HCT116 (cell line): ENCODE measurements around the gene OTULIN. TPM values are rescaled to one million over a fixed set of nuclear protein-coding genes. Genes with fewer than 3 reads are reported as not detected.

ENCODE experiments used
- ATAC-seq: fragments of 200-7000 bp; cut with Tn5 transposase; 2 replicates; pipeline ENCODE4 v1.9.1; 2020; ENCODE audit warnings: mild to moderate bottlenecking, moderate library complexity
- BruUV-seq: library from RNA; stranded (reverse); fragments of 400-500 nt; replicated peaks from 2 replicates; lab custom pipeline; 2021; lab: Mats Ljungman, UMichigan
- CTCF ChIA-PET: fragments of 300-600 bp; sonication (Branson Sonifier 250); formaldehyde crosslinking; loops from one replicate; lab custom pipeline; 2021; ENCODE audit warnings: antibody characterized with exemption; lab: Charles Lee
- POLR2A ChIA-PET: fragments of 300-600, 350-600 bp; sonication (Branson Sonifier 250); formaldehyde crosslinking; loops from one replicate; lab custom pipeline; 2021; ENCODE audit warnings: antibody characterized with exemption; lab: Charles Lee
- RAD21 ChIA-PET, 2 experiments: fragments of 300-600 bp; sonication (Branson Sonifier 250); formaldehyde crosslinking; loops; one replicate each; lab custom pipeline; 2023; ENCODE audit warnings: low total read pairs in 2 of 2; ENCODE audit not compliant: uncharacterized antibody in 2 of 2, unreplicated experiment in 2 of 2, low non-redundant PET in 1 of 2; lab: Charles Lee
- DNase-seq: peaks from one replicate; pipeline ENCODE4 v3.0.0-alpha.2; 2010; ENCODE audit warnings: low read depth, low spot score
- H2AFZ ChIP-seq: fragments of 200-600 bp; shearing (Covaris generic), sonication (generic); 2 replicates; pipeline ENCODE4 v1.6.1; 2017; ENCODE audit warnings: low read depth, mixed run types, mixed read lengths, antibody characterized with exemption, low read length; ENCODE audit not compliant: poor library complexity, severe bottlenecking
- H3K27ac ChIP-seq: 2 replicates; pipeline ENCODE4 v1.5.1; 2012; ENCODE audit warnings: low read depth, low read length
- H3K27me3 ChIP-seq: fragments of 200-600 bp; sonication (generic); 2 replicates; pipeline ENCODE4 v1.6.1; 2016; ENCODE audit warnings: mixed run types, low read length, mixed read lengths; ENCODE audit not compliant: insufficient read depth
- H3K36me3 ChIP-seq, 2 experiments: fragments of 200-500 bp in 1 of 2; fragments of 200-600 bp in 1 of 2; sonication (Bioruptor generic) in 1 of 2; sonication (generic) in 1 of 2; 2 replicates each; pipeline versions ENCODE4 v1.5.1 to v1.6.1; 2014 to 2016; ENCODE audit warnings: low read length in 2 of 2, inconsistent platforms in 1 of 2, mixed read lengths in 1 of 2, mixed run types in 1 of 2; ENCODE audit not compliant: insufficient read depth in 2 of 2, control insufficient read depth in 1 of 2
- H3K4me1 ChIP-seq, 2 experiments: fragments of 200-600 bp in 1 of 2; sonication (generic) in 1 of 2; 2 replicates each; pipeline versions ENCODE4 v1.5.1 to v1.6.1; 2012 to 2017; ENCODE audit warnings: low read length in 2 of 2, inconsistent platforms in 1 of 2, mild to moderate bottlenecking in 1 of 2, mixed read lengths in 1 of 2, mixed run types in 1 of 2, moderate library complexity in 1 of 2; ENCODE audit not compliant: insufficient read depth in 2 of 2, control insufficient read depth in 1 of 2
- H3K4me2 ChIP-seq: fragments of 200-600 bp; sonication (generic); 2 replicates; pipeline ENCODE4 v1.6.1; 2017; ENCODE audit warnings: mixed run types, low read length, mixed read lengths
- H3K4me3 ChIP-seq, 2 experiments: fragments of 200-600 bp in 1 of 2; sonication (generic) in 1 of 2; replicated peaks in 1 of 2; 2 replicates each; pipeline ENCODE4 v1.5.1; 2011 to 2016; ENCODE audit warnings: low read length in 2 of 2, control low read depth in 1 of 2, low read depth in 1 of 2, mild to moderate bottlenecking in 1 of 2, mixed read lengths in 1 of 2, mixed run types in 1 of 2
- H3K79me2 ChIP-seq: fragments of 200-600 bp; sonication (generic); 2 replicates; pipeline ENCODE4 v1.6.1; 2017; ENCODE audit warnings: mild to moderate bottlenecking, mixed run types, low read length, moderate library complexity, mixed read lengths; ENCODE audit not compliant: insufficient read depth
- H3K9ac ChIP-seq: fragments of 200-600 bp; sonication (generic); 2 replicates; pipeline ENCODE4 v1.6.1; 2016; ENCODE audit warnings: low read length, mixed read lengths
- H3K9me2 ChIP-seq: fragments of 200-600 bp; sonication (generic), shearing (Covaris generic); 2 replicates; pipeline ENCODE4 v1.6.1; 2017; ENCODE audit warnings: mixed run types, mild to moderate bottlenecking, moderate library complexity; ENCODE audit not compliant: insufficient read depth
- H3K9me3 ChIP-seq, 2 experiments: fragments of 200-500 bp in 1 of 2; fragments of 200-600 bp in 1 of 2; sonication (Bioruptor generic) in 1 of 2; sonication (generic) in 1 of 2; 2 replicates each; pipeline ENCODE4 v1.6.1; 2014 to 2017; ENCODE audit warnings: low read length in 2 of 2, mixed read lengths in 2 of 2, inconsistent platforms in 1 of 2, low read depth in 1 of 2, mild to moderate bottlenecking in 1 of 2, mixed run types in 1 of 2, moderate library complexity in 1 of 2; ENCODE audit not compliant: control insufficient read depth in 1 of 2, insufficient read depth in 1 of 2
- H4K20me1 ChIP-seq: fragments of 200-600 bp; sonication (generic), shearing (Covaris generic); 2 replicates; pipeline ENCODE4 v1.6.1; 2017; ENCODE audit warnings: mixed run types, mild to moderate bottlenecking, moderate library complexity; ENCODE audit not compliant: insufficient read depth
- CEBPB ChIP-seq: IDR thresholded peaks from 2 replicates; pipeline ENCODE4 v1.6.1; 2012; ENCODE audit warnings: low read depth
- ELF1 ChIP-seq: IDR thresholded peaks from 2 replicates; pipeline ENCODE4 v1.6.1; 2012; ENCODE audit warnings: low read depth, borderline replicate concordance
- EZH2 ChIP-seq: fragments of 200-600 bp; sonication (generic); IDR thresholded peaks from 2 replicates; pipeline ENCODE4 v1.6.1; 2017; ENCODE audit warnings: antibody characterized with exemption, mixed run types
- EZH2phosphoT487 ChIP-seq: fragments of 200-600 bp; IDR thresholded peaks from 2 replicates; pipeline ENCODE4 v1.6.1; 2018; ENCODE audit warnings: antibody characterized with exemption, borderline replicate concordance
- JUND ChIP-seq: IDR thresholded peaks from 2 replicates; pipeline ENCODE4 v1.6.1; 2012
- YY1 ChIP-seq: IDR thresholded peaks from 2 replicates; pipeline ENCODE4 v1.6.1; 2011; ENCODE audit warnings: low read length, low read depth, moderate library complexity, mild to moderate bottlenecking; ENCODE audit not compliant: insufficient replicate concordance; ENCODE audit errors: extremely low read depth
- ZFX ChIP-seq: fragments of 450-650 bp; IDR thresholded peaks from 2 replicates; pipeline ENCODE4 v1.6.1; 2017
- ZNF274 ChIP-seq: fragments of 200-500 bp; sonication (Bioruptor generic); IDR thresholded peaks from 2 replicates; pipeline ENCODE4 v1.6.1; 2014; ENCODE audit warnings: mild to moderate bottlenecking, low read depth, low read length, inconsistent platforms
- intact Hi-C: fragments of 100-400 bp; cut with micrococcal nuclease; formaldehyde crosslinking; loops from 2 replicates; pipeline ENCODE4 v1.10.0; 2022
- total RNA-seq: library from RNA; stranded (reverse); gene quantifications from one replicate; pipeline ENCODE4 v1.2.1, GENCODE V29; 2021; ENCODE audit not compliant: unreplicated experiment
- TF ChIP-seq, protein P1 (sequence below), 3 experiments: fragments of 200-600 bp in 1 of 3; sonication (generic) in 1 of 3; IDR thresholded peaks in 2 of 3; conservative IDR thresholded peaks in 1 of 3; 2 replicates each; pipeline ENCODE4 v1.5.1; 2012 to 2017; ENCODE audit warnings: low read depth in 2 of 3, low read length in 2 of 3, antibody characterized with exemption in 1 of 3, borderline replicate concordance in 1 of 3, control low read depth in 1 of 3, mild to moderate bottlenecking in 1 of 3, mixed read lengths in 1 of 3, mixed run types in 1 of 3, moderate library complexity in 1 of 3; ENCODE audit not compliant: insufficient read depth in 1 of 3
- TF ChIP-seq, protein P2 (sequence below): IDR thresholded peaks from 2 replicates; pipeline ENCODE4 v1.6.1; 2011; ENCODE audit warnings: mild to moderate bottlenecking, low read length, moderate library complexity; ENCODE audit not compliant: insufficient replicate concordance; ENCODE audit errors: extremely low read depth
- TF ChIP-seq, protein P3 (sequence below): IDR thresholded peaks from 2 replicates; pipeline ENCODE4 v1.6.1; 2012; ENCODE audit warnings: low read depth

The OTULIN gene
- total RNA-seq, 1 experiment from 2014 or later, result 25.7 TPM

DNA sequence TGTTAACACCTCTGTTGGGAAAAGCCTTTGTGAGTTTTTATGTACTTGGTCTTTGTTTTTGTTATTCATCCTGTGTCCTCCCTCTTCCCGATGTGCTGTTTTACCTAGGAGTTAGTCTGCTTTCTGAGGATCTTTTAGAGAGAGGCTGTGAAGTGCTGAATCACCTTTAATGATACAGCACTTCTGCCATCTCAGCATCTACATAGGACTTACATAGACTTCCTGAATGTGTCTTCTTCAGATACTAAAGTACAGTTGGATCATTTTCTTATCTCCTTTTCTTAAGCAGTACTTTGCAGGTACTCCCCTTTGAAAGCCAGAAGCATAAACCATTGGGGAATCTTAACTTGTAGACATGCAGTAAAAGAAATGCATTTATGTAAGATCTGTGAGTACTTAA lies 31.5 kb downstream of the OTULIN start:
- ChIA-PET CTCF (no interaction called here), POLR2A (no interaction called here), RAD21 (no interaction called here)
- Histone ChIP-seq H4K20me1 (no peaks in the 10 kb centered on the region), H3K9me2 (no peaks in the 10 kb centered on the region), H3K27ac (no peak overlapping the region), H3K9me3 (no peaks in the 10 kb centered on the region), H2AFZ (no peak overlapping the region), H3K36me3 (peaks cover 10 to 26% of the 10 kb centered on the region in 2 experiments; a peak in 3 of 4 replicates), H3K4me2 (no peak overlapping the region), H3K4me1 (no peaks in the 10 kb centered on the region), H3K79me2 (no peaks in the 10 kb centered on the region), H3K9ac (no peak overlapping the region), H3K27me3 (no peaks in the 10 kb centered on the region), H3K4me3 (no peak overlapping the region)
- BruUV-seq, result no TSS peak
- no peak for ATAC-seq
- intact Hi-C loops, result no loop called here
- no peak for TF ChIP-seq CEBPB
- TF ChIP-seq, protein P1, sequence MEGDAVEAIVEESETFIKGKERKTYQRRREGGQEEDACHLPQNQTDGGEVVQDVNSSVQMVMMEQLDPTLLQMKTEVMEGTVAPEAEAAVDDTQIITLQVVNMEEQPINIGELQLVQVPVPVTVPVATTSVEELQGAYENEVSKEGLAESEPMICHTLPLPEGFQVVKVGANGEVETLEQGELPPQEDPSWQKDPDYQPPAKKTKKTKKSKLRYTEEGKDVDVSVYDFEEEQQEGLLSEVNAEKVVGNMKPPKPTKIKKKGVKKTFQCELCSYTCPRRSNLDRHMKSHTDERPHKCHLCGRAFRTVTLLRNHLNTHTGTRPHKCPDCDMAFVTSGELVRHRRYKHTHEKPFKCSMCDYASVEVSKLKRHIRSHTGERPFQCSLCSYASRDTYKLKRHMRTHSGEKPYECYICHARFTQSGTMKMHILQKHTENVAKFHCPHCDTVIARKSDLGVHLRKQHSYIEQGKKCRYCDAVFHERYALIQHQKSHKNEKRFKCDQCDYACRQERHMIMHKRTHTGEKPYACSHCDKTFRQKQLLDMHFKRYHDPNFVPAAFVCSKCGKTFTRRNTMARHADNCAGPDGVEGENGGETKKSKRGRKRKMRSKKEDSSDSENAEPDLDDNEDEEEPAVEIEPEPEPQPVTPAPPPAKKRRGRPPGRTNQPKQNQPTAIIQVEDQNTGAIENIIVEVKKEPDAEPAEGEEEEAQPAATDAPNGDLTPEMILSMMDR (IDR thresholded peaks at IDR 0.05 in 2 of 3, conservative IDR thresholded peaks at IDR 0.05 in 1 of 3; ENCODE audit: borderline replicate concordance in 1 of 3, insufficient read depth in 1 of 3, low read depth in 2 of 3, low read length in 2 of 3), result no peak
- TF ChIP-seq ZFX, result no peak
- TF ChIP-seq, protein P2, sequence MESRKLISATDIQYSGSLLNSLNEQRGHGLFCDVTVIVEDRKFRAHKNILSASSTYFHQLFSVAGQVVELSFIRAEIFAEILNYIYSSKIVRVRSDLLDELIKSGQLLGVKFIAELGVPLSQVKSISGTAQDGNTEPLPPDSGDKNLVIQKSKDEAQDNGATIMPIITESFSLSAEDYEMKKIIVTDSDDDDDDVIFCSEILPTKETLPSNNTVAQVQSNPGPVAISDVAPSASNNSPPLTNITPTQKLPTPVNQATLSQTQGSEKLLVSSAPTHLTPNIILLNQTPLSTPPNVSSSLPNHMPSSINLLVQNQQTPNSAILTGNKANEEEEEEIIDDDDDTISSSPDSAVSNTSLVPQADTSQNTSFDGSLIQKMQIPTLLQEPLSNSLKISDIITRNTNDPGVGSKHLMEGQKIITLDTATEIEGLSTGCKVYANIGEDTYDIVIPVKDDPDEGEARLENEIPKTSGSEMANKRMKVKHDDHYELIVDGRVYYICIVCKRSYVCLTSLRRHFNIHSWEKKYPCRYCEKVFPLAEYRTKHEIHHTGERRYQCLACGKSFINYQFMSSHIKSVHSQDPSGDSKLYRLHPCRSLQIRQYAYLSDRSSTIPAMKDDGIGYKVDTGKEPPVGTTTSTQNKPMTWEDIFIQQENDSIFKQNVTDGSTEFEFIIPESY, result no peak
- TF ChIP-seq EZH2phosphoT487, result no peak
- no peak for TF ChIP-seq EZH2
- no peak for TF ChIP-seq JUND
- TF ChIP-seq ZNF274, result no peak
- TF ChIP-seq, protein P3, sequence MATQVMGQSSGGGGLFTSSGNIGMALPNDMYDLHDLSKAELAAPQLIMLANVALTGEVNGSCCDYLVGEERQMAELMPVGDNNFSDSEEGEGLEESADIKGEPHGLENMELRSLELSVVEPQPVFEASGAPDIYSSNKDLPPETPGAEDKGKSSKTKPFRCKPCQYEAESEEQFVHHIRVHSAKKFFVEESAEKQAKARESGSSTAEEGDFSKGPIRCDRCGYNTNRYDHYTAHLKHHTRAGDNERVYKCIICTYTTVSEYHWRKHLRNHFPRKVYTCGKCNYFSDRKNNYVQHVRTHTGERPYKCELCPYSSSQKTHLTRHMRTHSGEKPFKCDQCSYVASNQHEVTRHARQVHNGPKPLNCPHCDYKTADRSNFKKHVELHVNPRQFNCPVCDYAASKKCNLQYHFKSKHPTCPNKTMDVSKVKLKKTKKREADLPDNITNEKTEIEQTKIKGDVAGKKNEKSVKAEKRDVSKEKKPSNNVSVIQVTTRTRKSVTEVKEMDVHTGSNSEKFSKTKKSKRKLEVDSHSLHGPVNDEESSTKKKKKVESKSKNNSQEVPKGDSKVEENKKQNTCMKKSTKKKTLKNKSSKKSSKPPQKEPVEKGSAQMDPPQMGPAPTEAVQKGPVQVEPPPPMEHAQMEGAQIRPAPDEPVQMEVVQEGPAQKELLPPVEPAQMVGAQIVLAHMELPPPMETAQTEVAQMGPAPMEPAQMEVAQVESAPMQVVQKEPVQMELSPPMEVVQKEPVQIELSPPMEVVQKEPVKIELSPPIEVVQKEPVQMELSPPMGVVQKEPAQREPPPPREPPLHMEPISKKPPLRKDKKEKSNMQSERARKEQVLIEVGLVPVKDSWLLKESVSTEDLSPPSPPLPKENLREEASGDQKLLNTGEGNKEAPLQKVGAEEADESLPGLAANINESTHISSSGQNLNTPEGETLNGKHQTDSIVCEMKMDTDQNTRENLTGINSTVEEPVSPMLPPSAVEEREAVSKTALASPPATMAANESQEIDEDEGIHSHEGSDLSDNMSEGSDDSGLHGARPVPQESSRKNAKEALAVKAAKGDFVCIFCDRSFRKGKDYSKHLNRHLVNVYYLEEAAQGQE, result no peak
- TF ChIP-seq YY1, result no peak
- TF ChIP-seq ELF1, result no peak
- DNase-seq, result no peak
